Measurements from ENCODE around the gene KCNG1.
"Not testable (repeated sequence)": the region's sequence is repeated elsewhere in the genome, so short reads cannot be mapped to it uniquely, and the experiment has no call there.

Gene KCNG1

GRCh38 chr20:51058017-51058416 is 35.1 kb upstream of the KCNG1 start:
- no peak overlapping the region for H3K9ac ChIP-seq
- H3K27me3 ChIP-seq: no peaks in the 10 kb centered on the region
- peaks cover 4% of the 10 kb centered on the region; the same call in 1 of the 2 replicates for H3K9me3 ChIP-seq
- no peak overlapping the region for H3K4me2 ChIP-seq
- no peaks in the 10 kb centered on the region for H3K36me3 ChIP-seq
- H3K4me1 ChIP-seq: peaks cover 10% of the 10 kb centered on the region; the same call in 1 of the 2 replicates
- TF ChIP-seq Cebpa-rat (IDR thresholded peaks at IDR 0.05): no peak
- H3K4me3 ChIP-seq: no peak overlapping the region
- H4K20me1 ChIP-seq: no peaks in the 10 kb centered on the region
- no peak overlapping the region for H3K27ac ChIP-seq

- Histone ChIP-seq H3K9me3 (peaks cover 4% of the 10 kb centered on the region; the same call in 1 of the 2 replicates), H4K20me1 (no peaks in the 10 kb centered on the region), H3K4me1 (no peaks in the 10 kb centered on the region), H3K27me3 (no peaks in the 10 kb centered on the region), H3K27ac (no peak overlapping the region), H3K4me2 (no peak overlapping the region), H3K4me3 (no peak overlapping the region), H3K36me3 (no peaks in the 10 kb centered on the region), H3K9ac (no peak overlapping the region)
- no peak for TF ChIP-seq Cebpa-rat (IDR thresholded peaks at IDR 0.05)
Observed at GRCh38 chr20:51054233-51054632, 31.3 kb upstream of the KCNG1 start.

- Histone ChIP-seq H3K27ac (no peak overlapping the region), H3K4me3 (no peak overlapping the region), H3K9ac (no peak overlapping the region), H3K9me3 (peaks cover 12% of the 10 kb centered on the region), H3K4me1 (no peaks in the 10 kb centered on the region), H3K27me3 (no peaks in the 10 kb centered on the region), H3K4me2 (no peak overlapping the region), H3K36me3 (no peaks in the 10 kb centered on the region), H4K20me1 (no peaks in the 10 kb centered on the region)
- TF ChIP-seq Cebpa-rat (IDR thresholded peaks at IDR 0.05): no peak
Observed at GRCh38 chr20:51050531-51051075, 27.7 kb upstream of the KCNG1 start.

DNA sequence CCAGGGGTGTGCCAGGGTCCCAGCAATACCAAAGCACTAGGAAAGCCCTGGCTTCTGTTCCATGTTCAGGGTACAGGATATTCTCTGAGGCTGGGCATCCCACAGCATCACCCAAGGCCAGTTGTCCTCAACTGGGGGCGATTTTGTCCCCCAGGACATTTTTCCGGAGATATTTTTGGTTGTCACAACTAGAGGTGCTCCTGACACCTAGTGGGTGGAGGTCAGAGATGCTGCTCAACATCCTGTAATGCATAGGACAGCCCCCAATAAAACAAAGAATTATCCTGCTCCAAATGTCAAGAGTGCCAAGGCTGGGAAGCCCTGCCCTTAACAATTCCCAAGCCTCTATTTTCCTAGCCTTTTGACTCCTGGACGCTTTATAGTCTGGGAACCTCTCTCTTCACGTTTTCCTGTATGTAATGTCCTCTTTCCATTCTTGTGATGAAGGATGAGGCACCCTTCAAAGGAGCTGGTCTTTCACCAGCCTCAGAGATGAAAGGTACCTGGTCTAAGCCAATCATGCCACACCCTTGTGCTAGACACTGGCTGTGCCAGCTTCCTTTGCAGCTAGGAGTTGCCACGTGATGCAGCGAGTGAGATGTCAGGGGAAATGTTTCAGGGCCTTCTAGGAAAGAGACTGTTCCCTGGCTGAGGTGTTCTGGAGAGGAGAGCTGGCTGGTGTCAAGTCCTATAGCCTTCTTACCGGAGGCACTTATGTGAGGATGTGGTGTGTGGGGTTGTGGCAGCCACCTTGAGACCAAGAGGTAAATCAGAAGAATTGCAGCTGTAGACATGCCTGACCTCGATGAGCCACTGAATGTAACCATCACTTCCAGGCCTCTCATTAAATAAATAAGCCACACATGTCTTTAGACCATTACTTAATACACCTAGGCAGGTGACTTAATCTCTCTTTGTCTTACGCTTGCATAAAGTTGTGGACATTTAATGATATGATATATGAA is 23.4 kb upstream of the KCNG1 start:
- H3K36me3 ChIP-seq: no peaks in the 10 kb centered on the region
- no peak overlapping the region for H3K4me2 ChIP-seq
- H3K9me3 ChIP-seq: peaks cover 14% of the 10 kb centered on the region
- no peak overlapping the region for H3K4me3 ChIP-seq
- no peak overlapping the region for H3K27ac ChIP-seq
- TF ChIP-seq Cebpa-rat (IDR thresholded peaks at IDR 0.05): no peak
- H3K27me3 ChIP-seq: no peaks in the 10 kb centered on the region
- H4K20me1 ChIP-seq: no peaks in the 10 kb centered on the region
- H3K4me1 ChIP-seq: peaks cover 13% of the 10 kb centered on the region
- H3K9ac ChIP-seq: no peak overlapping the region

- Histone ChIP-seq H3K4me1 (peaks cover 21% of the 10 kb centered on the region), H3K9me3 (peaks cover 22% of the 10 kb centered on the region)
- not testable (repeated sequence) for H4K20me1 ChIP-seq, H3K27me3 ChIP-seq, H3K27ac ChIP-seq, H3K36me3 ChIP-seq, H3K4me2 ChIP-seq, H3K9ac ChIP-seq, H3K4me3 ChIP-seq
Observed at GRCh38 chr20:51045492-51045891, 22.6 kb upstream of the KCNG1 start.

DNA sequence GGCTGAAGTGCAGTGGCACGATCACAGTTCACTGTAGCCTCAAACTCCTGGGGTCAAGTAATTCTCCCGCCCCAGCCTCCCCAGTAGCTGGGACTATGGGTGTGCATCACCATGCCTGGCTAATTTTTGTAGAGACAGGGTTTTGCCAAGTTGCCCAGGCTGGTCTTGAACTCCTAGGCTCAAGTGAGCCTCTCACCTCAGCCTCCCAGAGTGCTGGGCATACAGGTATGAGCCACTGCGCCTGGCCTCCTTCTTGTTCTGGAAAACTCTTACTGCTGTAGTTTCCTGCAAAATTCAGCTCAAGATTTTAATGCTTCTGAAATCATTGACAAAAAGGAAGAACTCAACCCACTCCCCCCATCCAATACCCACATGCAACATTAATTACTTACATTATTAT is 21.9 kb upstream of the KCNG1 start:
- peaks cover 29% of the 10 kb centered on the region for H3K9me3 ChIP-seq
- no peaks in the 10 kb centered on the region for H4K20me1 ChIP-seq
- no peaks in the 10 kb centered on the region for H3K27me3 ChIP-seq
- no peaks in the 10 kb centered on the region for H3K36me3 ChIP-seq
- no peak overlapping the region for H3K9ac ChIP-seq
- H3K4me1 ChIP-seq: peaks cover 28% of the 10 kb centered on the region
- H3K27ac ChIP-seq: no peak overlapping the region
- no peak overlapping the region for H3K4me3 ChIP-seq
- H3K4me2 ChIP-seq: no peak overlapping the region
- no peak for TF ChIP-seq Cebpa-rat (IDR thresholded peaks at IDR 0.05)

- H3K9ac ChIP-seq: no peak overlapping the region
- H3K4me2 ChIP-seq: no peak overlapping the region
- no peak for TF ChIP-seq Cebpa-rat (IDR thresholded peaks at IDR 0.05)
- H3K4me1 ChIP-seq: peaks cover 29% of the 10 kb centered on the region
- peaks cover 30% of the 10 kb centered on the region for H3K9me3 ChIP-seq
- no peaks in the 10 kb centered on the region for H4K20me1 ChIP-seq
- H3K4me3 ChIP-seq: no peak overlapping the region
- no peaks in the 10 kb centered on the region for H3K27me3 ChIP-seq
- H3K36me3 ChIP-seq: no peaks in the 10 kb centered on the region
- no peak overlapping the region for H3K27ac ChIP-seq
Observed at GRCh38 chr20:51043811-51044210, 20.9 kb upstream of the KCNG1 start.

DNA sequence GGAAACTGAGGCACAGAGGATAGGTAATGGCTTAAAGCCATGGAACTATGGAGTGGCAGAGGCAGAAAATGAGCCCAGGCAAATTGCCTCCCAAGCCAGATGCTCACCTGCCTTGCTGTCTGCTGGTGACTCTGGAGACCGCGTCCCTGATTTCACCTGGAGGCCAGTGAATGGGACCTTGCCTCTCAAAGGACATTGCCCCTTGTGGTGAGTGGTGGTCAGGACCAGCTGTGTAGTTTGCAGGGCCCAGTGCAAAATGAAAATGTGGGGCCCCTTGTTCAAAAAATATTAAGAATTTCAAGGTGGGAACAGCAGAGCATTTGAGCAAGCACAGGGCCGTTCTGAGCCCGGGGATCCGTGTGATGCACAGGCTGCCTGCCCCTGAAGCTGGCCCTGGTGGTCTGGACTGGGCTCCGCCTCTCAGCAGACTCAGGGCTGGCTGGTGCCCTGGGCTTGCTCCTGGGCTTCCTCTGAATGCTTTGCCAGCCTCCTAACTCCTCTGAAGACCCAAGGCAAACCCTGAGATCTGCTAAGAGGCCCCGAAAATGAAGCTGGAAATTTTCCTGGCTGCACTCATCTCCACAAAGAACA is 19.8 kb upstream of the KCNG1 start:
- Histone ChIP-seq H3K4me2 (no peak overlapping the region), H3K4me3 (no peak overlapping the region), H3K9ac (no peak overlapping the region), H3K9me3 (peaks cover 30% of the 10 kb centered on the region), H4K20me1 (no peaks in the 10 kb centered on the region), H3K36me3 (no peaks in the 10 kb centered on the region), H3K27ac (no peak overlapping the region), H3K4me1 (peaks cover 30% of the 10 kb centered on the region), H3K27me3 (no peaks in the 10 kb centered on the region)
- TF ChIP-seq Cebpa-rat (IDR thresholded peaks at IDR 0.05): no peak

DNA sequence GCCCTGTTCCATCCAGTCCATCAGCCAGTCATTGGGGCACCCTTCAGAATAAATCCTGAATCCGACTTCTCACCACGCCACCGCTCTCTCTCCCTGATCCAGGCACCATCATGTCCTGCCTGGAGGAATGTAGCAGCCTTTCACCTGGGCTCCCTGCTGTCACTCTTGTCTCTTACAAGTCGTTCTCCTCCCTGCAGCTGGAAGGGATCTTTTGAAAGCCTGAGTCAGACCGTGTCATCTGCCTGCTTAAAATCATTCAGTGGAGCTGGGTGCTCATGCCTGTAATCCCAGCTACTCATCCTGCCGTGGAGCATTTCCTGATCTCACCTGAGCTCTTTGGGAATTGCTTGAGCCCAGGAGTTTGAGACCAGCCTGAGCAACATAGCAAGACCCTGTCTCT is 19.2 kb upstream of the KCNG1 start:
- no peak overlapping the region for H3K9ac ChIP-seq
- no peaks in the 10 kb centered on the region for H4K20me1 ChIP-seq
- no peak for TF ChIP-seq Cebpa-rat (IDR thresholded peaks at IDR 0.05)
- peak overlapping the region; percentile 64 for H3K4me2 ChIP-seq
- H3K9me3 ChIP-seq: peaks cover 30% of the 10 kb centered on the region
- no peaks in the 10 kb centered on the region for H3K27me3 ChIP-seq
- H3K4me3 ChIP-seq: no peak overlapping the region
- H3K27ac ChIP-seq: peak overlapping the region; percentile 75
- H3K4me1 ChIP-seq: peaks cover 37% of the 10 kb centered on the region
- no peaks in the 10 kb centered on the region for H3K36me3 ChIP-seq

DNA sequence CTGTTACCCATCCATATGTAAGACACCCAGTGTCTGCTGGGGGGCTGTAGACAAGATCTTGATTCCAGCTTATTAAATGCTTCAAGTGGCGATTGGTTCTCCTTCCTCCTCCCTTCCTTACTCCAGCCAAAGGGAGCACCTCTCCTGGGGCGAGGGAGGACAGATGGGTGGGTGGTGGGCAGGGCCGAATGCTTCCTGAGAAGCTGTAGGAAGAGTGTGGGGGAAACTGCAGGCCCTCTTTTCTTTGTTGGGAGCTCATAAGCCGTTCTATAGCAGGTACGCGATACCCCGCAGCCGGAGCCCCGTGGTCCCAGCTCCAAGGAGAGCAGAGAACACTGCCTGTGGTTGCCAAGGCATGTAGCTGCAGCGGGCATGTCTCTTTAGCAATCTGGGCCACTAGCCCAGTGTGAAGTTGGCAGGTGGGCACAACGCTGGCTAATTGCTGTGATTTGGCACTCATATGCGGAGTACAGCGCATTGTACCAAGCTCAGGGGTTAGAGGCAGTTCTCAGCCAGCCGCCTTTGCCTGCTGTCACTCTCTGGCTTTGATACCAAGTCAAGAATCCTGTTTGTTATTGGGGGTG is 14.7 kb upstream of the KCNG1 start:
- peaks cover 18% of the 10 kb centered on the region for H3K9me3 ChIP-seq
- H3K4me2 ChIP-seq: peak overlapping the region; percentile 91
- H3K4me3 ChIP-seq: no peak overlapping the region
- no peak overlapping the region for H3K9ac ChIP-seq
- H4K20me1 ChIP-seq: no peaks in the 10 kb centered on the region
- H3K4me1 ChIP-seq: peaks cover 81% of the 10 kb centered on the region
- H3K27ac ChIP-seq: no peak overlapping the region
- H3K27me3 ChIP-seq: no peaks in the 10 kb centered on the region
- no peak for TF ChIP-seq Cebpa-rat (IDR thresholded peaks at IDR 0.05)
- H3K36me3 ChIP-seq: no peaks in the 10 kb centered on the region
